GM19372 (cell line): ENCODE data around the gene NINL.
"Not testable (repeated sequence)": the region's sequence is repeated elsewhere in the genome, so short reads cannot be mapped to it uniquely, and the experiment has no call there.

Source experiments
- ATAC-seq: cut with Tn5 transposase; IDR thresholded peaks from one replicate; pipeline ENCODE4 v1.9.1; 2021; ENCODE audit warnings: mild to moderate bottlenecking, low read depth, moderate library complexity; ENCODE audit not compliant: unreplicated experiment

NINL gene

GRCh38 chr20:25507385-25508082, 77.8 kb downstream of the NINL start:
- no peak for ATAC-seq

GRCh38 chr20:25504366-25505135, 80.8 kb downstream of the NINL start:
- ATAC-seq: no peak

DNA sequence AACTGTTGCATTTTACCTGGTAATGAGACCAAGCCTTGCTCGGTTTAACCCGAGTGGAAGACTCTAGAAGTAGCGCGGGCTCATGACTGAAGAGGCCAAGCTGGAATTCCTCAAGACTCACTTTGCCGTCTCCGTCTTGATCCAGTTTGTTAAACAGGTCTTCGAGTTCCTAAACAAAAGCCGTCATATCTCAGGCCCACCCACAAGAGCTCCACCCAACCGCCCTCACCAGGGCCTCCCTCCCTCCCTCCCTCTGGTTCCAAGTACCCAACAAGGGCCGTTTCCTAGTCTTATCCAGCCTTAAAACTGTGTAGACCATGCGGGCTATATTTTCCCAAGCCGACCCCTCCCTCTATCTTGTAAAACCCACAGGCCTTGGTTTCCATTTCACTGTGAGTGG, 81.4 kb downstream of the NINL start:
- no peak for ATAC-seq

DNA sequence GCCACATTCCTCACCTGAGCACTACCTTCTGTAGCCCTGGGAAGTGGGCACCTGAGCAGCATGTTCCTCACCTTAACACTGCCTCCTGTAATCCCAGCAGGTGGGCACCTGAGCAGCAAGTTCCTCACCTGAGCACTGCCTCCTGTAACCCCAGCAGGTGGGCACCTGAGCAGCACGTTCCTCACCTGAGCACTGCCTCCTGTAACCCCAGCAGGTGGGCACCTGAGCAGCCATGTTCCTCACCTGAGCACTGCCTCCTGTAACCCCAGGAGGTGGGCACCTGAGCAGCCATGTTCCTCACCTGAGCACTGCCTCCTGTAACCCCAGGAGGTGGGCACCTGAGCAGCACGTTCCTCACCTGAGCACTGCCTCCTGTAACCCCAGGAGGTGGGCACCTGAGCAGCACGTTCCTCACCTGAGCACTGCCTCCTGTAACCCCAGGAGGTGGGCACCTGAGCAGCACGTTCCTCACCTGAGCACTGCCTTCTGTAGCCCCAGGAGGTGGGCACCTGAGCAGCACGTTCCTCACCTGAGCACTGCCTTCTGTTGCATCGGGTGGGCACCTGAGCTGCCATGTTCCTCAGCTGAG, 82.2 kb downstream of the NINL start:
- not testable (repeated sequence) for ATAC-seq

- no peak for ATAC-seq
Measured at GRCh38 chr20:25500880-25501351, 84.4 kb downstream of the NINL start.

DNA sequence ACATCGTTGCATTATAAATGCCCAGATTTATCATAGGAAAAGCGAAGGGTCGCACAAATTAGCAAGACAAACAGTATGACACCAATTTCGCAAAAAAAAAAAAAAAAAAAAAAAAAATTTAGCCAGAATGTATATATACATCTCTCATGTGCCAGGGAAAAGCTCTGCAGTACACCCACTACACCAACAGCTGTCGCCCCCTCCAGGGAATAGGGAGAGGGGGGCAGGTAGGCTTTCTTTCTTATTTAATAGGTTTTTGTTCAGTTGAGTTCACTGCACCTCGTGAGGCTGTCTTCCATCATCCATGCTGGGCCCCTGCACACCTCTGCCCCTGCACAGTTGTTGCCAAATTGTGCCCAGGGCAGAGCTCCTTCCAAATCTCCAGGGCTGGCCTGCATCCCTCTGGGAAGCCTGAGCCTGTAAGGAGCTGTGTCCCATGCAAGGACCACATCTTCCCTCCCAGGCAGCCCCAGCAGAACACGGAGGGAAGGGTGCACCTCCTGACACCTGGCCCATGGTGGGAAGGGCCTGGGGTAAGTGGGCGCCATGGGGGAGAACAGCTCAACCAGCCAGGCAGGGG, 85.4 kb downstream of the NINL start:
- ATAC-seq: no peak

DNA sequence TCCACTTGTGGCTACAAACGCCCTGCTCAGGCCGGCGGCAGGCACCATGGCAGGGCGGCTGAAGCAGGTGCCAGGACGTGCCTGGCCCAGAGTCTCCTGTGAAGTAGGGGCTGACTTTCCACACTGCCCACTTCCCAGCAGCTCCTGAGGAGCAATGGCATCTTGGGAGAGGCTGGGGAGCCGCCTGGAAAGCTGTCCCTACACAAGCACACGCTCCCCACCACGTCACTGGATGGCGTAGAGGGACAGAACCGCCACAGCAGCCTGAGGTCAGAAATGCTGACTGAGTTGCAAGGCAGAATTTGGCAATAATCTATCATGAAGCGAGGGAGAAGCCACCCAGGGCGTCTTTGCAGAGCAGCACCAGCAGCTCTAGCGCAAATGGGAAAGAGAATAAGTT, 86.3 kb downstream of the NINL start:
- ATAC-seq: no peak

DNA sequence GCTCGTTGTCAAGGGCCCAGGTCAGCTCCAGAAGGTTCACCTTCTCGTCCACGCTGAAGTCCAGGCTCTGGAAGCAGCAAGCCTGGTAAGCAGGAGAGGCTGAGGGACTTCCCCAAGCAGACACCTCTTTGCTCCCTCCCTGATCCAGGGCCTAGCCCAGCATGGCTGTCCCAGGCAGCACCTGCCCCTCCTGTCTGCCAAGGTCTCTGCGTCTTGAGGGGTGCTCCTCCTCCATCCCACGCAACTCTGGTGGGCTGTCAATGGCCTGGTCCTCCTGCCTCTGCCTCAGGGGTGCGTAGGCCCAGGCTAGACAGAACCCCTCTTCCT, 87.1 kb downstream of the NINL start:
- no peak for ATAC-seq

DNA sequence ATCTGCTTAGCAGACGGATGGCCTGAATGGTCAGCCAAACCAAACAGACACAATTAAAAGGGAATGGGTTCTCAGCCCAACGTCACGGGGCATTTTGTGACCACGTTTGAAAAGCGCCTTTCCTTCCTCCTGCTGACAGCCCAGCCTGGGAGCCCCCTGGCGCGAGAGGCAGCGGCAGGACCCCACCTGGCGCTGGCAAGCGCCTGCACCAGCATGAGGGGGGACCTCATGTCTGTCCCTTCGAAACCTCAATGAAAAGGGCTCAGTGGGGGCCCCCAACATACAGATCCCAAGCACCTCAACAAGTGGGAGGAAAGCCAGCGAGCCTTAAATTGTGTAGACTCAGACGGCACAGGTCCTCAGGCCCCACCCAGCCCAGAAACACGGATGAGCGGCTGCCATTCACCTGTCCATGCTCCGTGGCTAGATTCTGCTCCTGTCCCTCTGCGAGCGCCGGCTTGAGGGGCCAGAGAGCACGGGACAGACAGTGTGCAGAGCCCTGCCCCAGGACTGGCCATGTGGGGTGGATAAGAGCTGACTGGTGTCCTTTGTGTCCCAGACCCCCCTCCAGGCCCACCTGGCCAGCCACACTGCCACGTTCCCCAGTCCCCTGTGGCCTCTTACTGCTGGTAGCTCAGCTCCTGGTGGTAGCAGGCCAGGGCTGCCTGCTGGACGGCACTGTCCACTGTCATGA, 87.6 kb downstream of the NINL start:
- no peak for ATAC-seq

DNA sequence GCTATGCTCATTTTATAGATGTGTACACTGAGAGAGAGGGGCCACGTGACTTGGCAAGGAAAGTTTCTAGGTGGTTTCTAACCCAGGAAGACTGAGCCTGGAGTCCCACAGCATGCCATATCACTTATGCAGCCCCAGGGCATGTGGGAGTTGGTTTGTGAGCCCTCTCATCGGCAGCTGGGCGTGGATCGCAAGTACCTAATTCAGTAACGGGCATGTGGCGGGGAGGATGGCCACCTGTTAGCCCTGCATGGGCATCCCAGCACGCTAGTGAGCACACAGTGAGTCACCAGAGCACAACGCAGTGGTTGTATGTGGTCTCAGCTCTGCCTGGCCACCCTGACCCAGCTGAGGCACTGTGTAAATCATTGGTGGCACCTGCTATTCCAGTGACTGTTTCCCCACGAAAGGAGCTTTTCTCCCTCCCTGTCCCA, 88.3 kb downstream of the NINL start:
- no peak for ATAC-seq

DNA sequence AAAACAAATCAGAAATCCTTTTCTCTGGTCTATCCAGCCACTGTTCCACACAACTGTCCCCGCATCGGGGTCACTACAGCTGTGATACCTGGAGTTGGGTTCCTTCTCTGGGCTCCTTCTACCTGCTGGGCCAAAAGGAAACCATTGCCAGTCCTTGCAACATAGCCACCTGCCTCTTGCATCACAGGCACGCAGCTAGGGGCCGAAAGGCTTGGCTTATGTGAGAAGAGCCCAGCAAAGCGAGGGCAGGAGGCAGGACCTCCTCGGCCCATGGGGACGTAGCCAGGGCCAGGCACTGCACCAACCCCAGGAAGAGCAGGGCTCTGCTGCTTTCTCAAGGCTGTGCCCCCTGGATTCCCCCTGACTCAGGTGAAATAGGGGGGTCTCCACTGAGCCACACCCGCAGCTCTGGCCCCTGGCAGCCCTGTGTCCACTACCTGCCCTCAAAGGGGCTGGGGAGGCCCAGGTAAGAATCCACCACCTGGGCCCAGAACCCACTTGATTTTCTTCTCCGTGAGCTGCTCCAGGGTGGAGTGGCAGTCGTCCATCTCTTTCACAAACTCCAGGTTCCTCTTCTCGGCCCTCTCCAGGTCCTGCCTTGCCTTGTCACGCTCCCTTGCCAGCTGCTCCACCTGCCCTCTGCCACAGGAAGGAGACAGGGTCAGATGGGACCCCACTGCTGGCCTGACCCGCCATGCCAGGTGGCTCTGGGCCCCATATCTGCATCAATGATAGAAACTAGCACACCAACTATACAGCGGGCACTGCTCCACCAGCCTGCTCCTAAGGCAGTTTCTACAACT, 89.0 kb downstream of the NINL start:
- ATAC-seq: no peak

DNA sequence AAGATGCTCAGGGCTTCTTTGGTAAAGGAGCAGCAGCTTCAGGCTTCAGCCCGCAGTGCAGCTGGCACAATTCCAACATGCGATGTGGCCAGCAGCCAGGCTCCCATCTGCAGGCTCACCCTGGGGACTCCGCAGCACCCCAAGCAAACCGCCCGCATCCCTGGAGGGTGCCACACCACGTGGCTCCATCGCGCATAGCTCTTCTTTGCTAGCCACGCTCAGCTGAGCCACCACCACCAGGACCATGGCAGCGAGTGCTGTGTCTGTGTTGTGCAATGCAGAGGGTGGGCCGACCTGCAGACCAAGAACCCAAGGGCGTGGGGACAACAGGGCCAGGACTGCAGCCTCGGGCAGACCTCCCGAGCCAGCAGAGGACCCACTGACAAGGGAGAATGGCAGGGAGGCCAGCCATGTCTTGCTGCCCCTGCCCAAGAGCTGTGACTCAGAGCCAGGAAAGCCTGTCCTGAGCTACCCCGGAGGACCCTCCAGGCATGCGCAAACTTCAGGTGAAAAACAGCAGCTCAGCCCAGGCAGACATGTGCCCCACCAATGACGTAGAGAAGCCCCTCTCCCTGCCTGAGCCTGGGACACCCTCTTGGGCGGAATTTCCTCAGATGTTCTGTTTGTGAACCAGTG, 90.0 kb downstream of the NINL start:
- ATAC-seq: no peak

DNA sequence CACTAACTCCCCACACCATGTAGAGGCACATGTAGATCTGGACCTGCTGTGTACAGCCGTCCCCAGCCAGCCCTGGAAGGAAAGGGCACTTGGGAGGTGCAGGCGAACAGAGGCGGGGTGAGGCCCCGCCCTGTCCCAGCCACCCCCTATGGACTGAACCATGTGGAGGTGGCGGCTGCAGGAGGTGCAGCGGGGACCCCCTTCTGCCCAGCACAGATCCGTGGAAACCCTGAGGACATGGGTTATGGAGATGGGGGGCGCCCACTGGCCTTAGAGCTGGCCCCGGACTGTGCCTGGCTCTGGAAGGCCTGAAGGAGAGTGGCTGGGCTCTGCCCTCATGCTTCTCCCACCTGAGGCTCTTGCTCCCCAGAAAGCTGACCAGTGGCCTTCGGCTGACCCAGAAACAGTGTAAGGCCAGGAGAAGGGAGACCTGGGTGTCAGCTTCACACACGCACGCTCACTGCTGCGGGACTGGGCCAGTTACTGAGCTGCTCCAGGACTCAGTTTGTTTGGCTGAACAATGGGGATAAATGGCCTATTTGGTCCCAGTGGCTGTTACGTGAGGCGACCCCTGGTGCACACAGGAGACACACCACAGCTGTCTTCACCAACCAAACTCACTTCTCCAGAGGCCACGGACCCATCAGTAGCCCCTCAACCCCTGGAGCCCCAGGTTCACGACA, 90.7 kb downstream of the NINL start:
- no peak for ATAC-seq

DNA sequence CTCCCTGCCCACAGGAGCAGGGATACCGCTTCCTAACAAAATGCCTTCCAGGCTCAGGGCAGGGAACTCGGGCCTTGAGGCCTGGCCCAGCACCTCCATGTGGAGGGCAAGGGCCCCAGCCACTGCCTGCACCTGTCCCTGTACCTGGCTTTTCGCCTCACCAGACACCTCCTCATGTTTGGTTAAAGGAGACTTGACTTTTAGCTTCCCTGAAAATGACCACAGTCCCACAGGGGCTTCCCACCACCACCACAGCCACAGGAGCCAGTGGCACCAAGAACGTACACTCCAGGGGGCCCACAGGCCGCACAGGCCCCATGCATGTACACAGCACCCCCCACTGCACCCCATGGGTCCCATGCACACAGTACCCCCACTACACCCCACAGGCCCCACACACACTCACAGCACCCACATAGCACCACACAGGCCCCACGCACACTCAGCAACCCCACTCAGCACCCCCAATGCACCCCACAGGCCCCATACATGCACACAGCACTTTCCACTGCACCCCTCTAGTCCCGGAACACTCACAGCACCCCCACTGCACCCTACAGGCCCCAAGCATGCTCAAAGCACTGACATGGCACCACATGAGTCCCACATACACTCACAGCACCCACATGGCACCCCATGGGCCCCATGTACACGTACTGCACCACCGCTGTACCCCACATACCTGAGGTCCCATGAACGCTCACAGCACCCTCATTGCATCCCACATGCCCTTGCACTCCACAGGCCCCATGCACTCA, 91.4 kb downstream of the NINL start:
- ATAC-seq: no peak

GRCh38 chr20:25493137-25493536, 92.2 kb downstream of the NINL start:
- ATAC-seq: no peak

- ATAC-seq: no peak
Measured at GRCh38 chr20:25491446-25492038, 93.8 kb downstream of the NINL start.

- no peak for ATAC-seq
Measured at GRCh38 chr20:25490656-25491445, 94.5 kb downstream of the NINL start.
